Measurements from ENCODE around the gene DOCK1. TPM values are rescaled to one million over a fixed set of nuclear protein-coding genes. Genes with fewer than 3 reads are reported as not detected.

The DOCK1 gene
- total RNA-seq, 1 donor from 2014 or later, result 16.8 TPM

GRCh38 chr10:127266431-127266830 is 361.2 kb downstream of the DOCK1 start:
- intact Hi-C loops (cut with micrococcal nuclease), result no loop called here
- Histone ChIP-seq H3K27me3 (ENCODE audit: low read depth) (no peaks in the 10 kb centered on the region), H3K36me3 (peaks cover 7% of the 10 kb centered on the region), H3K4me1 (no peaks in the 10 kb centered on the region), H3K27ac (replicated peaks) (no peak overlapping the region), H3K9me3 (replicated peaks) (no peaks in the 10 kb centered on the region), H3K4me3 (no peak overlapping the region)
- TF ChIP-seq CTCF (IDR thresholded peaks at IDR 0.05; ENCODE audit: borderline replicate concordance), result no peak
- DNase-seq, result no peak

GRCh38 chr10:127267442-127267841 is 362.2 kb downstream of the DOCK1 start:
- Histone ChIP-seq H3K9me3 (replicated peaks) (no peaks in the 10 kb centered on the region), H3K27me3 (ENCODE audit: low read depth) (no peaks in the 10 kb centered on the region), H3K4me1 (no peaks in the 10 kb centered on the region), H3K36me3 (peaks cover 17% of the 10 kb centered on the region), H3K27ac (replicated peaks) (no peak overlapping the region), H3K4me3 (no peak overlapping the region)
- TF ChIP-seq CTCF (IDR thresholded peaks at IDR 0.05; ENCODE audit: borderline replicate concordance), result no peak
- DNase-seq, result no peak
- intact Hi-C loops (cut with micrococcal nuclease), result no loop called here

- H3K4me3 ChIP-seq, result no peak overlapping the region
- TF ChIP-seq CTCF (IDR thresholded peaks at IDR 0.05; ENCODE audit: borderline replicate concordance), result no peak
These were observed 366.8 kb downstream of the DOCK1 start for GRCh38 chr10:127272076-127272475.

DNA sequence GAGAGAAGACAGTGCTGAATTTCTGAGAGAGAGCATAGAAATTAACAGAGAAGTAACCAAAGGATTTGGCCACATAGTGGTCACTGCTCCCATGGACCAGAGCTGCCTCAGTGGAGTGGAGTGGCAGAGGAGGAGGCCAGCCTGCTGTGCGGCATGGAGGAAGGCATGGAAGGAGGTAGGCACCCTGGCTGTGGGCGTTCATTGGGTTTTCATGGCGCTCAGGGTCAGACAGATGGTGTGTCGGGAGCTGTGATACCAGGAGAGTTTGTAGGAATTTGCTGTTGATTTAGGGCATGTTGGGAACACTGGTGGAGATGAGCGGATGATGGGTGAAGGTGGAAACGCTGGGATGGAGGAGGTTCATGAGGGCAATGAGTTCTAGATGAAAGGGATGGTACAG is 370.0 kb downstream of the DOCK1 start:
- no peak for TF ChIP-seq CTCF (IDR thresholded peaks at IDR 0.05; ENCODE audit: borderline replicate concordance)
- Histone ChIP-seq H3K27me3 (ENCODE audit: low read depth) (no peaks in the 10 kb centered on the region), H3K4me1 (no peaks in the 10 kb centered on the region), H3K27ac (replicated peaks) (no peak overlapping the region), H3K36me3 (peaks cover 22% of the 10 kb centered on the region), H3K9me3 (replicated peaks) (no peaks in the 10 kb centered on the region), H3K4me3 (no peak overlapping the region)
- intact Hi-C loops (cut with micrococcal nuclease), result no loop called here
- DNase-seq, result no peak

More at GRCh38 chr10:127272076-127272475, 366.8 kb downstream of the DOCK1 start:
- H3K9me3 ChIP-seq (replicated peaks), result no peaks in the 10 kb centered on the region
- H3K4me1 ChIP-seq, result no peaks in the 10 kb centered on the region
- H3K36me3 ChIP-seq, result peaks cover 28% of the 10 kb centered on the region
- no peak overlapping the region for H3K27ac ChIP-seq (replicated peaks)
- no peaks in the 10 kb centered on the region for H3K27me3 ChIP-seq (ENCODE audit: low read depth)
- DNase-seq, result no peak
- intact Hi-C loops (cut with micrococcal nuclease), result no loop called here

DNA sequence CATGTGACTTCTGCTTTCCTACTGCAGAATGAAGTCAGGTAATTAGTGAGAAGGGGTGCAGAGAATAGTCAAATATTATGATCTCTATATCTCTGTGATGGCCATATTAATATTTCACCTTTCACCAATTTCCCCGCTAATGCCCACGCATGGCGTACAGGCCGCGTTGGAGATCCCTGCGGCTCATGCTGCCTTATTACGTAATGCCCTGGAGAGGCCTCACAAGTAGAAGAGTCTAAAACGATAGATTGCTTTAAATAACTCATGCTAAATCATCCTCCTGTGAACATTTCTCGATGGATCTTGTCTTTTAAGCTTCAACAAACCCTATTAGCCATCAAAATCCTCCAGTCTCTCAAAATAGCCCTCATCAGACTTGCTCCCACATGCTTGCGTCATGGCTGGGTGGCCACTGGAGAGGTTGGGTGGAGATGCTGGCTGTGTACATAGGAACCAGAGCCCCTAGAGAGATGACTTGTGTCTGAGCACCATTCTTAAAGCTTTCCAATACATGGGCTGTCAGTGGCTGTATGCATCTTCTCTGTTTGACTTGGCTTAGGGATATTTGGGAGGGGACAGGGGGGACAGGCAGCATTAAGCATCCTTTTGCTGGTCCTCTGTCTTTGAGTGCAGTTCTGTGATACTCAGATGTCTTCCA is 370.7 kb downstream of the DOCK1 start:
- DNase-seq, result no peak
- no peak for TF ChIP-seq CTCF (IDR thresholded peaks at IDR 0.05; ENCODE audit: borderline replicate concordance)
- intact Hi-C loops (cut with micrococcal nuclease), result no loop called here
- H3K9me3 ChIP-seq (replicated peaks), result no peaks in the 10 kb centered on the region
- H3K36me3 ChIP-seq, result peaks cover 27% of the 10 kb centered on the region
- H3K4me3 ChIP-seq, result no peak overlapping the region
- no peaks in the 10 kb centered on the region for H3K4me1 ChIP-seq
- no peak overlapping the region for H3K27ac ChIP-seq (replicated peaks)
- no peaks in the 10 kb centered on the region for H3K27me3 ChIP-seq (ENCODE audit: low read depth)

Data from left ventricle myocardium inferior (tissue), 1 donor.